GM23338 (cell line): ENCODE measurements around the gene DHRS12. TPM values are rescaled to one million over a fixed set of nuclear protein-coding genes. Genes with fewer than 3 reads are reported as not detected.

Experiments
- ATAC-seq: fragments of 200-7000 bp; cut with Tn5 transposase; 3 replicates; pipeline ENCODE4 v1.9.1; 2020
- DNase-seq: peaks from one replicate; pipeline ENCODE4 v3.0.0-alpha.2; 2015; ENCODE audit warnings: low spot score
- H2AFZ ChIP-seq: fragments of 200-600 bp; sonication (generic); 2 replicates; pipeline ENCODE4 v1.8.0; 2016; ENCODE audit warnings: antibody characterized with exemption, mild to moderate bottlenecking, moderate library complexity
- H3F3A ChIP-seq: fragments of 200-600 bp; sonication (generic); replicated peaks from 2 replicates; pipeline ENCODE4 v1.8.0; 2017; ENCODE audit warnings: antibody characterized with exemption, mixed run types, low read depth
- H3K27ac ChIP-seq: fragments of 200-600 bp; sonication (generic); 2 replicates; pipeline ENCODE4 v1.6.1; 2016; ENCODE audit warnings: low read depth
- H3K27me3 ChIP-seq: fragments of 200-600 bp; sonication (generic); 2 replicates; pipeline ENCODE4 v1.8.0; 2016; ENCODE audit warnings: mild to moderate bottlenecking, mixed run types, moderate library complexity; ENCODE audit not compliant: insufficient read depth
- H3K36me3 ChIP-seq: fragments of 200-600 bp; sonication (generic); 2 replicates; pipeline ENCODE4 v1.8.0; 2016; ENCODE audit warnings: mild to moderate bottlenecking; ENCODE audit not compliant: insufficient read depth
- H3K4me1 ChIP-seq: fragments of 200-600 bp; sonication (generic); 2 replicates; pipeline ENCODE4 v1.8.0; 2016; ENCODE audit warnings: mild to moderate bottlenecking, moderate library complexity; ENCODE audit not compliant: insufficient read depth
- H3K4me2 ChIP-seq: fragments of 200-600 bp; sonication (generic); 2 replicates; pipeline ENCODE4 v1.7.1; 2017; ENCODE audit warnings: mixed run types
- H3K4me3 ChIP-seq: fragments of 200-600 bp; sonication (generic); 2 replicates; pipeline ENCODE4 v1.6.1; 2016; ENCODE audit warnings: mixed run types
- H3K79me2 ChIP-seq: fragments of 200-600 bp; sonication (generic); replicated peaks from 2 replicates; pipeline ENCODE4 v1.8.0; 2017; ENCODE audit warnings: mild to moderate bottlenecking; ENCODE audit not compliant: insufficient read depth
- H3K9me2 ChIP-seq: fragments of 200-600 bp; sonication (generic); 2 replicates; pipeline ENCODE4 v1.8.0; 2017; ENCODE audit not compliant: insufficient read depth
- H4K20me1 ChIP-seq: fragments of 200-600 bp; sonication (generic); replicated peaks from 2 replicates; pipeline ENCODE4 v1.8.0; 2017; ENCODE audit warnings: mild to moderate bottlenecking; ENCODE audit not compliant: insufficient read depth
- H3K27ac Mint-ChIP-seq: 2 replicates; pipeline ENCODE4 v1.8.0; 2020; ENCODE audit warnings: inconsistent platforms, mild to moderate bottlenecking, moderate library complexity, mixed read lengths
- H3K27me3 Mint-ChIP-seq: 3 replicates; pipeline ENCODE4 v1.8.0; 2022; ENCODE audit warnings: low read depth, mild to moderate bottlenecking, moderate library complexity, mixed read lengths, inconsistent platforms; ENCODE audit not compliant: insufficient read depth, poor library complexity
- H3K36me3 Mint-ChIP-seq: 3 replicates; pipeline ENCODE4 v1.8.0; 2021; ENCODE audit warnings: low read depth, mild to moderate bottlenecking, inconsistent platforms, moderate library complexity, mixed read lengths
- H3K4me1 Mint-ChIP-seq: 3 replicates; pipeline ENCODE4 v1.8.0; 2020; ENCODE audit warnings: mild to moderate bottlenecking, inconsistent platforms, mixed read lengths
- H3K4me3 Mint-ChIP-seq: 3 replicates; pipeline ENCODE4 v1.8.0; 2021; ENCODE audit warnings: moderate library complexity, mild to moderate bottlenecking, inconsistent platforms, mixed read lengths
- H3K9me3 Mint-ChIP-seq: 3 replicates; pipeline ENCODE4 v1.8.0; 2020; ENCODE audit warnings: moderate library complexity, mild to moderate bottlenecking, inconsistent platforms, mixed read lengths
- CREB1 ChIP-seq: fragments of 250-450 bp; sonication (Bioruptor Pico); IDR thresholded peaks from 2 replicates; pipeline ENCODE4 v1.5.0; 2020; ENCODE audit warnings: low read depth, mild to moderate bottlenecking, moderate library complexity
- CTCF ChIP-seq, 2 experiments: fragments of 200-600 bp in 1 of 2; sonication (generic) in 1 of 2; conservative IDR thresholded peaks; 2 replicates each; pipeline versions ENCODE4 v1.5.1 to v1.6.1; 2016 to 2017; ENCODE audit warnings: antibody characterized with exemption in 2 of 2, low read depth in 2 of 2, mild to moderate bottlenecking in 2 of 2, moderate library complexity in 1 of 2
- EZH2 ChIP-seq: fragments of 200-600 bp; sonication (generic); IDR thresholded peaks from one replicate; pipeline ENCODE4 v1.8.0; 2017; ENCODE audit warnings: antibody characterized with exemption, mild to moderate bottlenecking, low read depth; ENCODE audit not compliant: unreplicated experiment
- JUNB ChIP-seq: IDR thresholded peaks from one replicate; pipeline ENCODE4 v1.6.1; 2016; ENCODE audit warnings: antibody characterized with exemption; ENCODE audit not compliant: unreplicated experiment
- NANOG ChIP-seq: IDR thresholded peaks from 2 replicates; pipeline ENCODE4 v1.6.1; 2016; ENCODE audit warnings: antibody characterized with exemption, borderline replicate concordance
- POLR2AphosphoS5 ChIP-seq: IDR thresholded peaks from 2 replicates; pipeline ENCODE4 v1.6.1; 2016; ENCODE audit warnings: antibody characterized with exemption, low read depth
- REST ChIP-seq: IDR thresholded peaks from one replicate; pipeline ENCODE4 v1.6.1; 2018; ENCODE audit warnings: antibody characterized with exemption; ENCODE audit not compliant: unreplicated experiment
- STAT1 ChIP-seq: IDR thresholded peaks from one replicate; pipeline ENCODE4 v1.6.1; 2016; ENCODE audit warnings: antibody characterized with exemption; ENCODE audit not compliant: unreplicated experiment
- ZNF114 ChIP-seq: fragments of 250-450 bp; sonication (Bioruptor Pico); IDR thresholded peaks from 2 replicates; pipeline ENCODE4 v1.5.0; 2020; ENCODE audit warnings: mild to moderate bottlenecking, moderate library complexity
- ZNF331 ChIP-seq: fragments of 250-450 bp; sonication (Bioruptor Pico); IDR thresholded peaks from 2 replicates; pipeline ENCODE4 v1.5.0; 2020; ENCODE audit warnings: low read depth, mild to moderate bottlenecking, moderate library complexity
- ZNF462 ChIP-seq: fragments of 250-450 bp; sonication (Bioruptor Pico); IDR thresholded peaks from 2 replicates; pipeline ENCODE4 v1.5.0; 2020; ENCODE audit warnings: mild to moderate bottlenecking, moderate library complexity
- polyA plus RNA-seq: library from polyadenylated mRNA; unstranded; fragments of >200 nt; fragmentation: Nextera tagmentation; extraction: Ambion mirVana; gene quantifications from 2 replicates; pipeline ENCODE4 v1.2.1, GENCODE V29; 2016
- total RNA-seq: library from RNA; depleted of rRNA; stranded (reverse); fragments of >200 nt; shearing (Covaris generic); gene quantifications from 2 replicates; pipeline ENCODE4 v1.2.3, GENCODE V29; 2014

Gene DHRS12
- total and polyA plus RNA-seq, 2 experiments from 2014 or later, result 4.6 to 12.2 TPM

- no peak for ATAC-seq
- H3K4me2 ChIP-seq, result no peak overlapping the region
- H3K36me3 Mint-ChIP-seq, result peaks cover 11% of the 10 kb centered on the region; the same call in 2 of the 3 replicates
Observed at GRCh38 chr13:51726446-51727193, 77.3 kb downstream of the DHRS12 start.

More at GRCh38 chr13:51726446-51727193, 77.3 kb downstream of the DHRS12 start:
- no peak overlapping the region for H3K4me3 Mint-ChIP-seq
- H3K9me2 ChIP-seq, result no peaks in the 10 kb centered on the region
- no peaks in the 10 kb centered on the region; the same call in 1 of the 2 replicates for H3K79me2 ChIP-seq
- no peak overlapping the region for H3K27ac ChIP-seq
- no peaks in the 10 kb centered on the region for H3K4me1 ChIP-seq
- 0 out of 2 replicates have a peak, but pooled peaks cover 3% of the 10 kb centered on the region for H4K20me1 ChIP-seq
- no peaks in the 10 kb centered on the region for H3K9me3 Mint-ChIP-seq
- H3K27me3 ChIP-seq, result no peaks in the 10 kb centered on the region
- TF ChIP-seq REST, result no peak
- TF ChIP-seq JUNB, result no peak
- no peak for TF ChIP-seq EZH2
- TF ChIP-seq CTCF (conservative IDR thresholded peaks at IDR 0.05; ENCODE audit: low read depth in 2 of 2), result no peak
- TF ChIP-seq ZNF331 (CRISPR knock-in tag), result no peak
- TF ChIP-seq STAT1, result no peak
- no peak for TF ChIP-seq NANOG
- TF ChIP-seq CREB1 (CRISPR knock-in tag), result no peak
- TF ChIP-seq ZNF114 (CRISPR knock-in tag), result no peak
- TF ChIP-seq POLR2AphosphoS5, result no peak
- TF ChIP-seq ZNF462 (CRISPR knock-in tag), result no peak
- no peak overlapping the region for H3K27ac Mint-ChIP-seq
- no peaks in the 10 kb centered on the region for H3F3A ChIP-seq
- no peaks in the 10 kb centered on the region for H3K4me1 Mint-ChIP-seq
- H3K36me3 ChIP-seq, result no peaks in the 10 kb centered on the region
- no peak overlapping the region for H3K4me3 ChIP-seq
- DNase-seq, result no peak
- peaks cover 3% of the 10 kb centered on the region for H3K27me3 Mint-ChIP-seq
- H2AFZ ChIP-seq, result no peak overlapping the region
